Measurements from ENCODE around the gene CTRL. TPM values are rescaled to one million over a fixed set of nuclear protein-coding genes. Genes with fewer than 3 reads are reported as not detected.

CTRL gene
- total and polyA plus RNA-seq, 2 donors (not counting 3 experiments of a cell fraction or from before 2014, with no cell fraction given): 1.0 to 1.1 TPM

DNA sequence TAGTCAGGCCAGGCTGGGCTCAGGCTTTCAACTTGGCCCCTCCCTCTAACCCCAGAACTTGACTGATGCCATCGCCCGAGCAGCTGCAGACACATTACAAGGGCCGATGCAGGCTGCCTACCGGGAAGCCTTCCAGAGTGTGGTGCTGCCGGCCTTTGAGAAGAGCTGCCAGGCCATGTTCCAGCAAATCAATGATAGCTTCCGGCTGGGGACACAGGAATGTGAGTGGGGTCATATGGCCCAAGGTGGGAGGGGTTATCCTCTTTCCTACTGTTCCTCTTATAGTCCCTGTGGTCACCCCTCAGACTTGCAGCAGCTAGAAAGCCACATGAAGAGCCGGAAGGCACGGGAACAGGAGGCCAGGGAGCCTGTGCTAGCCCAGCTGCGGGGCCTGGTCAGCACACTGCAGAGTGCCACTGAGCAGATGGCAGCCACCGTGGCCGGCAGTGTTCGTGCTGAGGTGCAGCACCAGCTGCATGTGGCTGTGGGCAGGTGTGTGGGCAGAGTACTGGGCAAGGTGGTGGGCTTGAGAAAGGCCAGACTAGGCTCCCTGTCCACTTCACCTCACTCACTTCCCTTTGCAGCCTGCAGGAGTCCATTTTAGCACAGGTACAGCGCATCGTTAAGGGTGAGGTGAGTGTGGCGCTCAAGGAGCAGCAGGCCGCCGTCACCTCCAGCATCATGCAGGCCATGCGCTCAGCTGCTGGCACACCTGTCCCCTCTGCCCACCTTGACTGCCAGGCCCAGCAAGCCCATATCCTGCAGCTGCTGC, 49.1 kb downstream of the CTRL start:
- dilution Hi-C loops (cut with MboI; ENCODE audit: extremely low pct_ligation_motif_present, low sequenced_read_pairs) (no loop called here), intact Hi-C loops (cut with micrococcal nuclease) (loop anchor here (1.0 to 5.0 kb wide), 3 partner anchors 46 to 180 kb away; no protein-coding TSS in a partner anchor)
- H3K4me2 ChIP-seq (ENCODE audit: insufficient read depth, low read length): no peak overlapping the region
- TF ChIP-seq JUN (IDR thresholded peaks at IDR 0.05; ENCODE audit: borderline replicate concordance, insufficient read depth, insufficient read length, low read depth) (no peak), MYC (IDR thresholded peaks at IDR 0.05; ENCODE audit: low read depth, low read length) (no peak), POLR2AphosphoS5 (IDR thresholded peaks at IDR 0.05; ENCODE audit: insufficient read depth, low read depth, low read length) (no peak), POLR2A (IDR thresholded peaks at IDR 0.05; ENCODE audit: low read depth, low read length) (no peak), FOS (IDR thresholded peaks at IDR 0.05; ENCODE audit: borderline replicate concordance, insufficient read depth, low read length) (no peak), GATA2 (IDR thresholded peaks at IDR 0.05; ENCODE audit: insufficient read depth, insufficient read length, low read depth, low read length) (no peak), EZH2 (IDR thresholded peaks at IDR 0.05; ENCODE audit: borderline replicate concordance, low read depth, low read length, severe bottlenecking) (no peak)
- TF ChIP-seq, protein P1, sequence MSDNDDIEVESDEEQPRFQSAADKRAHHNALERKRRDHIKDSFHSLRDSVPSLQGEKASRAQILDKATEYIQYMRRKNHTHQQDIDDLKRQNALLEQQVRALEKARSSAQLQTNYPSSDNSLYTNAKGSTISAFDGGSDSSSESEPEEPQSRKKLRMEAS (IDR thresholded peaks at IDR 0.05; ENCODE audit: insufficient read depth, insufficient read length): no peak
- TF ChIP-seq, protein P2, sequence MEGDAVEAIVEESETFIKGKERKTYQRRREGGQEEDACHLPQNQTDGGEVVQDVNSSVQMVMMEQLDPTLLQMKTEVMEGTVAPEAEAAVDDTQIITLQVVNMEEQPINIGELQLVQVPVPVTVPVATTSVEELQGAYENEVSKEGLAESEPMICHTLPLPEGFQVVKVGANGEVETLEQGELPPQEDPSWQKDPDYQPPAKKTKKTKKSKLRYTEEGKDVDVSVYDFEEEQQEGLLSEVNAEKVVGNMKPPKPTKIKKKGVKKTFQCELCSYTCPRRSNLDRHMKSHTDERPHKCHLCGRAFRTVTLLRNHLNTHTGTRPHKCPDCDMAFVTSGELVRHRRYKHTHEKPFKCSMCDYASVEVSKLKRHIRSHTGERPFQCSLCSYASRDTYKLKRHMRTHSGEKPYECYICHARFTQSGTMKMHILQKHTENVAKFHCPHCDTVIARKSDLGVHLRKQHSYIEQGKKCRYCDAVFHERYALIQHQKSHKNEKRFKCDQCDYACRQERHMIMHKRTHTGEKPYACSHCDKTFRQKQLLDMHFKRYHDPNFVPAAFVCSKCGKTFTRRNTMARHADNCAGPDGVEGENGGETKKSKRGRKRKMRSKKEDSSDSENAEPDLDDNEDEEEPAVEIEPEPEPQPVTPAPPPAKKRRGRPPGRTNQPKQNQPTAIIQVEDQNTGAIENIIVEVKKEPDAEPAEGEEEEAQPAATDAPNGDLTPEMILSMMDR (IDR thresholded peaks at IDR 0.05; ENCODE audit: extremely low read depth in 1 of 2, insufficient read depth in 1 of 2, low read depth in 1 of 2, low read length in 2 of 2): no peak
- no peak overlapping the region for H3K27ac ChIP-seq (ENCODE audit: insufficient read depth, low read depth, low read length)
- FAIRE-seq: no peak
- BruUV-seq (replicated peaks): no TSS peak
- DNase-seq (ENCODE audit: low read depth, low spot score): no peak
- H3K9ac ChIP-seq (replicated peaks; ENCODE audit: extremely low read depth, insufficient read depth, low read length): no peak overlapping the region
- H3K36me3 ChIP-seq (ENCODE audit: control insufficient read depth in 2 of 2, extremely low read depth in 1 of 2, insufficient read depth in 2 of 2, low read length in 2 of 2): peaks cover 14 to 83% of the 10 kb centered on the region in 2 experiments
- no peaks in the 10 kb centered on the region for H4K20me1 ChIP-seq (replicated peaks; ENCODE audit: control insufficient read depth, extremely low read depth, insufficient read depth, low read length)
- ChIA-PET CTCF (interaction anchor here (0.7 to 5.4 kb wide), 19 partner anchors 8 to 361 kb away, joined by 3 to 106 read pairs (median 13); partner anchors contain the start of genes CTRL, EDC4, PSKH1 and PSMB10), POLR2A (interaction anchor here (0.6 kb wide), 1 partner anchor 11 kb away, joined by 3 read pairs; the partner anchor contains the start of gene PSKH1)
- H3K27me3 ChIP-seq (ENCODE audit: control insufficient read depth in 2 of 2, insufficient read depth in 2 of 2, low read length in 2 of 2): no peaks in the 10 kb centered on the region
- no peak overlapping the region for H3K4me3 ChIP-seq (replicated peaks in 1 of 3; ENCODE audit: insufficient read depth in 1 of 3, low read depth in 1 of 3, low read length in 3 of 3)
- no peaks in the 10 kb centered on the region for H3K4me1 ChIP-seq (ENCODE audit: control insufficient read depth, extremely low read depth, insufficient read depth, low read length)
- no peaks in the 10 kb centered on the region for H3K9me1 ChIP-seq (replicated peaks; ENCODE audit: control insufficient read depth, extremely low read depth, insufficient read depth, low read length)
- no peak overlapping the region for H2AFZ ChIP-seq (ENCODE audit: low read depth, low read length)
- H3K9me3 ChIP-seq (replicated peaks; ENCODE audit: control insufficient read depth, insufficient read depth, low read length): no peaks in the 10 kb centered on the region
- no peaks in the 10 kb centered on the region for H3K79me2 ChIP-seq (ENCODE audit: control insufficient read depth, insufficient read depth, low read length)

All from endothelial cell of umbilical vein (primary cell).